Skin epidermis (tissue), 12 donors: ENCODE data around the gene B4GALNT4.
"Not testable (repeated sequence)": the region's sequence is repeated elsewhere in the genome, so short reads cannot be mapped to it uniquely, and the experiment has no call there.

Source experiments
- H3K27ac ChIP-seq, 21 experiments: fragments of 200-600 bp; sonication (generic) in 11 of 21; one replicate each; pipeline ENCODE4 v1.5.0; 2020; ENCODE audit warnings: mild to moderate bottlenecking in 3 of 21, inconsistent platforms in 2 of 21, moderate library complexity in 2 of 21
- H3K4me3 ChIP-seq, 7 experiments: fragments of 200-600 bp; sonication (generic) in 2 of 7; one replicate each; pipeline ENCODE4 v1.5.0; 2020; ENCODE audit warnings: inconsistent platforms in 2 of 7, mild to moderate bottlenecking in 2 of 7, moderate library complexity in 1 of 7

B4GALNT4 gene

GRCh38 chr11:369336-370018 is at the start of gene B4GALNT4:
B4GALNT4 (plus strand) TSS chr11:369499; CDS start chr11:369804, 305 bp downstream.
- no peak within 1 kb of the TSS for H3K27ac ChIP-seq
- peak within 1 kb of the TSS in 2 of 7 experiments; percentile 21 to 31 for H3K4me3 ChIP-seq

- H3K4me3 ChIP-seq, result peak overlapping the region; percentile 39 to 72 (median 64)
- H3K27ac ChIP-seq, result peak overlapping the region; percentile 50 to 99 (median 95)
Measured at GRCh38 chr11:319888-320273, 49.4 kb upstream of the B4GALNT4 start.

GRCh38 chr11:324156-324555 is 45.1 kb upstream of the B4GALNT4 start:
- Histone ChIP-seq H3K27ac (peak overlapping the region in 13 of 21 experiments; percentile 2 to 91 (median 62)), H3K4me3 (no peak overlapping the region)

- H3K27ac ChIP-seq, result peak overlapping the region in 15 of 21 experiments; percentile 2 to 96 (median 69)
- not testable (repeated sequence) for H3K4me3 ChIP-seq
Measured at GRCh38 chr11:324593-325517, 44.4 kb upstream of the B4GALNT4 start.

GRCh38 chr11:325796-326591 is 43.3 kb upstream of the B4GALNT4 start:
- H3K4me3 ChIP-seq, result no peak overlapping the region
- H3K27ac ChIP-seq, result peak overlapping the region; percentile 35 to 96 (median 86)

- Histone ChIP-seq H3K27ac (peak overlapping the region; percentile 35 to 96 (median 86)), H3K4me3 (no peak overlapping the region)
Measured at GRCh38 chr11:326592-326841, 42.8 kb upstream of the B4GALNT4 start.

- Histone ChIP-seq H3K27ac (peak overlapping the region; percentile 35 to 96 (median 86)), H3K4me3 (peak overlapping the region in 1 of 7 experiments; percentile 14)
Measured at GRCh38 chr11:326842-327580, 42.3 kb upstream of the B4GALNT4 start.

- Histone ChIP-seq H3K4me3 (peak overlapping the region in 1 of 7 experiments; percentile 14), H3K27ac (peak overlapping the region in 19 of 21 experiments; percentile 72 to 96 (median 86))
Measured at GRCh38 chr11:327581-327923, 41.7 kb upstream of the B4GALNT4 start.

- H3K27ac ChIP-seq, result peak overlapping the region in 3 of 21 experiments; percentile 3 to 96 (median 83)
Measured at GRCh38 chr11:328012-328411, 41.3 kb upstream of the B4GALNT4 start.

GRCh38 chr11:328516-329100 is 40.7 kb upstream of the B4GALNT4 start:
- not testable (repeated sequence) for H3K27ac ChIP-seq, H3K4me3 ChIP-seq

More at GRCh38 chr11:328012-328411, 41.3 kb upstream of the B4GALNT4 start:
- H3K4me3 ChIP-seq, result no peak overlapping the region

GRCh38 chr11:329886-330253 is 39.4 kb upstream of the B4GALNT4 start:
- H3K27ac ChIP-seq, result no peak overlapping the region
- no peak overlapping the region for H3K4me3 ChIP-seq

- Histone ChIP-seq H3K27ac (peak overlapping the region in 1 of 21 experiments; percentile 30), H3K4me3 (no peak overlapping the region)
Measured at GRCh38 chr11:330307-330693, 39.0 kb upstream of the B4GALNT4 start.

GRCh38 chr11:330694-331357 is 38.5 kb upstream of the B4GALNT4 start:
- no peak overlapping the region for H3K4me3 ChIP-seq
- H3K27ac ChIP-seq, result peak overlapping the region in 2 of 21 experiments; percentile 14 to 30

GRCh38 chr11:331358-332060 is 37.8 kb upstream of the B4GALNT4 start:
- Histone ChIP-seq H3K4me3 (no peak overlapping the region), H3K27ac (no peak overlapping the region)

- H3K4me3 ChIP-seq, result no peak overlapping the region
- H3K27ac ChIP-seq, result no peak overlapping the region
Measured at GRCh38 chr11:332651-333480, 36.4 kb upstream of the B4GALNT4 start.

- peak overlapping the region in 2 of 21 experiments; percentile 42 to 68 for H3K27ac ChIP-seq
- H3K4me3 ChIP-seq, result not testable (repeated sequence)
Measured at GRCh38 chr11:333616-334263, 35.6 kb upstream of the B4GALNT4 start.
